ENCODE data around the gene ZNF282.

The ZNF282 gene

GRCh38 chr7:149199234-149199995, 4.1 kb downstream of the ZNF282 start:
- no peak for DNase-seq (ENCODE audit: low read depth)
- no peak overlapping the region for H3K4me3 ChIP-seq (ENCODE audit: low read depth, low read length)
- no peak for TF ChIP-seq CTCF (IDR thresholded peaks at IDR 0.05; ENCODE audit: low read depth, low read length, missing control alignments)

- no peak for DNase-seq (ENCODE audit: low read depth)
- no peak overlapping the region for H3K4me3 ChIP-seq (ENCODE audit: low read depth, low read length)
- TF ChIP-seq CTCF (IDR thresholded peaks at IDR 0.05; ENCODE audit: low read depth, low read length, missing control alignments) = no peak
These were observed 7.5 kb downstream of the ZNF282 start for GRCh38 chr7:149202831-149203231.

GRCh38 chr7:149205690-149206381, 10.5 kb downstream of the ZNF282 start:
- no peak for DNase-seq (ENCODE audit: low read depth)
- no peak overlapping the region for H3K4me3 ChIP-seq (ENCODE audit: low read depth, low read length)
- no peak for TF ChIP-seq CTCF (IDR thresholded peaks at IDR 0.05; ENCODE audit: low read depth, low read length, missing control alignments)

- no peak for DNase-seq (ENCODE audit: low read depth)
- H3K4me3 ChIP-seq (ENCODE audit: low read depth, low read length) = no peak overlapping the region
- TF ChIP-seq CTCF (IDR thresholded peaks at IDR 0.05; ENCODE audit: low read depth, low read length, missing control alignments) = no peak
These were observed 12.1 kb downstream of the ZNF282 start for GRCh38 chr7:149207324-149208035.

- peak; percentile 79 for TF ChIP-seq CTCF (IDR thresholded peaks at IDR 0.05; ENCODE audit: low read depth, low read length, missing control alignments)
- H3K4me3 ChIP-seq (ENCODE audit: low read depth, low read length) = no peak overlapping the region
- DNase-seq (ENCODE audit: low read depth) = peak; percentile 18
These were observed 14.3 kb downstream of the ZNF282 start for GRCh38 chr7:149209518-149210269.

GRCh38 chr7:149210551-149210950, 15.2 kb downstream of the ZNF282 start:
- H3K4me3 ChIP-seq (ENCODE audit: low read depth, low read length) = no peak overlapping the region
- DNase-seq (ENCODE audit: low read depth) = no peak
- TF ChIP-seq CTCF (IDR thresholded peaks at IDR 0.05; ENCODE audit: low read depth, low read length, missing control alignments) = no peak

Measured in GM12864 (cell line).